ENCODE measurements around the gene IPO13. TPM values are rescaled to one million over a fixed set of nuclear protein-coding genes. Genes with fewer than 3 reads are reported as not detected.

IPO13 gene
- total RNA-seq, 1 donor from 2014 or later: 34.6 TPM

- Histone ChIP-seq H3K36me3 (no peaks in the 10 kb centered on the region), H3K27me3 (no peaks in the 10 kb centered on the region), H3K4me1 (peaks cover 32% of the 10 kb centered on the region), H3K4me3 (no peak overlapping the region), H3K27ac (peak overlapping the region; percentile 17), H3K9me3 (no peaks in the 10 kb centered on the region)
- TF ChIP-seq POLR2AphosphoS5 (IDR thresholded peaks at IDR 0.05; ENCODE audit: insufficient read depth in 1 of 2, low read depth in 1 of 2) (no peak), POLR2A (IDR thresholded peaks at IDR 0.05) (no peak), CTCF (IDR thresholded peaks at IDR 0.05) (no peak)
- no peak for DNase-seq (ENCODE audit: extremely low spot score in 2 of 2)
- intact Hi-C loops (cut with DNase I): no loop called here
These were observed 67.8 kb downstream of the IPO13 start for GRCh38 chr1:44014365-44015104.

GRCh38 chr1:44015206-44015605 is 68.5 kb downstream of the IPO13 start:
- Histone ChIP-seq H3K27ac (no peak overlapping the region), H3K4me3 (no peak overlapping the region), H3K4me1 (peaks cover 38% of the 10 kb centered on the region), H3K36me3 (no peaks in the 10 kb centered on the region), H3K27me3 (no peaks in the 10 kb centered on the region), H3K9me3 (no peaks in the 10 kb centered on the region)
- intact Hi-C loops (cut with DNase I): no loop called here
- TF ChIP-seq POLR2A (IDR thresholded peaks at IDR 0.05) (no peak), POLR2AphosphoS5 (IDR thresholded peaks at IDR 0.05; ENCODE audit: insufficient read depth in 1 of 2, low read depth in 1 of 2) (no peak), CTCF (IDR thresholded peaks at IDR 0.05) (no peak)
- no peak for DNase-seq (ENCODE audit: extremely low spot score in 2 of 2)

GRCh38 chr1:44016041-44016889 is 69.5 kb downstream of the IPO13 start:
- Histone ChIP-seq H3K4me3 (no peak overlapping the region), H3K27ac (no peak overlapping the region), H3K36me3 (peaks cover 0 to 6% of the 10 kb centered on the region in 2 donors), H3K9me3 (no peaks in the 10 kb centered on the region), H3K4me1 (peaks cover 45% of the 10 kb centered on the region), H3K27me3 (no peaks in the 10 kb centered on the region)
- TF ChIP-seq POLR2AphosphoS5 (IDR thresholded peaks at IDR 0.05; ENCODE audit: insufficient read depth in 1 of 2, low read depth in 1 of 2): no peak
- no peak for TF ChIP-seq CTCF (IDR thresholded peaks at IDR 0.05)
- no peak for TF ChIP-seq POLR2A (IDR thresholded peaks at IDR 0.05)
- intact Hi-C loops (cut with DNase I): no loop called here
- no peak for DNase-seq (ENCODE audit: extremely low spot score in 2 of 2)

- Histone ChIP-seq H3K27me3 (no peaks in the 10 kb centered on the region), H3K9me3 (no peaks in the 10 kb centered on the region), H3K36me3 (peaks cover 0 to 8% of the 10 kb centered on the region in 2 donors), H3K4me1 (peaks cover 52% of the 10 kb centered on the region), H3K4me3 (no peak overlapping the region), H3K27ac (no peak overlapping the region)
- no peak for DNase-seq (ENCODE audit: extremely low spot score in 2 of 2)
- TF ChIP-seq CTCF (IDR thresholded peaks at IDR 0.05) (no peak), POLR2A (IDR thresholded peaks at IDR 0.05) (no peak)
- intact Hi-C loops (cut with DNase I): no loop called here
These were observed 70.2 kb downstream of the IPO13 start for GRCh38 chr1:44016890-44017400.

Other genes starting within 250 kb of the IPO13 start
- gene ST3GAL3, start 239.4 kb upstream of the IPO13 start, total RNA-seq: 18.7 TPM
- gene ARTN, start 13.1 kb upstream of the IPO13 start, total RNA-seq: 17.4 TPM
- 15.2 TPM for gene DPH2, start 23.1 kb downstream of the IPO13 start, total RNA-seq
- gene ATP6V0B, start 28.0 kb downstream of the IPO13 start, total RNA-seq: 71.5 TPM
- 31.4 TPM for gene B4GALT2, start 32.3 kb downstream of the IPO13 start, total RNA-seq
- 14.5 TPM for gene CCDC24, start 44.6 kb downstream of the IPO13 start, total RNA-seq
- gene SLC6A9, start 84.5 kb downstream of the IPO13 start, total RNA-seq: 24.3 TPM
- 0.25 TPM for gene KLF17, start 171.9 kb downstream of the IPO13 start, total RNA-seq
- not detected for gene KLF18, start 194.7 kb downstream of the IPO13 start, total RNA-seq

Data from vagina (tissue), 2 donors.